Liver (tissue), 3 donors: ENCODE data around the gene FSD2.

ENCODE experiments used
- CTCF ChIP-seq: fragments of 150-350 bp; IDR thresholded peaks from 2 replicates; pipeline ENCODE4 v1.5.1; 2017; ENCODE audit warnings: improper control_type of control experiment, low read depth, low read length; ENCODE audit not compliant: missing input control
- EGR1 ChIP-seq, 2 donors: IDR thresholded peaks; 2 replicates each; pipeline ENCODE4 v1.6.1; 2016 to 2018; ENCODE audit warnings: antibody characterized with exemption in 2 of 2, low read depth in 2 of 2
- donor health status: healthy.
- donor health status: healthy.

GRCh38 chr15:82710926-82711490 is 94.9 kb downstream of the FSD2 start:
- no peak for TF ChIP-seq CTCF
- TF ChIP-seq EGR1 (IDR thresholded peaks at IDR 0.05; ENCODE audit: low read depth in 2 of 2): no peak
